Ishikawa (cell line): ENCODE data around the gene CSAD.

ENCODE experiments used
- RAD21 ChIP-seq: IDR thresholded peaks from 2 replicates; pipeline ENCODE4 v1.6.1; 2012; ENCODE audit warnings: low read depth
- YY1 ChIP-seq: IDR thresholded peaks from 2 replicates; pipeline ENCODE4 v1.6.1; 2012; ENCODE audit warnings: low read depth
- TF ChIP-seq, protein P1 (sequence below): IDR thresholded peaks from 2 replicates; pipeline ENCODE4 v1.6.1; 2012
- TF ChIP-seq, protein P2 (sequence below): IDR thresholded peaks from 2 replicates; pipeline ENCODE4 v1.6.1; 2012; ENCODE audit warnings: low read depth, mild to moderate bottlenecking

DNA sequence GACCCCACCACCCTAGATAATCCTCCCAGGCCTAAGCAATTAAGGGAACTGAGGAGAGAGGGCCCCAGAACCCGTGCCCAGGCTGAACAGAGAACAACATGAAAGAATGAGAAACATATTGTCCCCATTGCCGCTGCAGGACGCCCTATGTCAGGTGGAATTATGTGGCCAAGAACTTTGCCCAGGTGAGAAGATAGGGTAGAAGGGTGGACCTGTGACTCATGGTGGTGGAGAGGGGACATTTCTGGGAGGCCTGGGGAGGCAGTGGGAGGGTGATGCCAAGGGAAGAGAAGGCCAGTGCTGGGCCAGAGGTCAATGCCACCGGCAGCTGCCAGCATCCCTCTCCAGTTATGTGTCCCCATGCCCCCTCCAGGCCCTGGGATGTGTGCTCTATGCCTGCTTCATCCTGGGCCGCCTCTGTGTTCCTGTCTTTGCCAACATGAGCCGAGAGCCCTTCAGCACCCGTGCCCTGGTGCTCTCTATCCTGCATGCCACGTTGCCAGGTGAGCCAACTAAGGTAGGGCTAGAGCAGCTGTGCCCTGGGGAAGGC lies 61.9 kb downstream of the CSAD start:
- TF ChIP-seq, protein P1, sequence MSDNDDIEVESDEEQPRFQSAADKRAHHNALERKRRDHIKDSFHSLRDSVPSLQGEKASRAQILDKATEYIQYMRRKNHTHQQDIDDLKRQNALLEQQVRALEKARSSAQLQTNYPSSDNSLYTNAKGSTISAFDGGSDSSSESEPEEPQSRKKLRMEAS, result no peak
- TF ChIP-seq, protein P2, sequence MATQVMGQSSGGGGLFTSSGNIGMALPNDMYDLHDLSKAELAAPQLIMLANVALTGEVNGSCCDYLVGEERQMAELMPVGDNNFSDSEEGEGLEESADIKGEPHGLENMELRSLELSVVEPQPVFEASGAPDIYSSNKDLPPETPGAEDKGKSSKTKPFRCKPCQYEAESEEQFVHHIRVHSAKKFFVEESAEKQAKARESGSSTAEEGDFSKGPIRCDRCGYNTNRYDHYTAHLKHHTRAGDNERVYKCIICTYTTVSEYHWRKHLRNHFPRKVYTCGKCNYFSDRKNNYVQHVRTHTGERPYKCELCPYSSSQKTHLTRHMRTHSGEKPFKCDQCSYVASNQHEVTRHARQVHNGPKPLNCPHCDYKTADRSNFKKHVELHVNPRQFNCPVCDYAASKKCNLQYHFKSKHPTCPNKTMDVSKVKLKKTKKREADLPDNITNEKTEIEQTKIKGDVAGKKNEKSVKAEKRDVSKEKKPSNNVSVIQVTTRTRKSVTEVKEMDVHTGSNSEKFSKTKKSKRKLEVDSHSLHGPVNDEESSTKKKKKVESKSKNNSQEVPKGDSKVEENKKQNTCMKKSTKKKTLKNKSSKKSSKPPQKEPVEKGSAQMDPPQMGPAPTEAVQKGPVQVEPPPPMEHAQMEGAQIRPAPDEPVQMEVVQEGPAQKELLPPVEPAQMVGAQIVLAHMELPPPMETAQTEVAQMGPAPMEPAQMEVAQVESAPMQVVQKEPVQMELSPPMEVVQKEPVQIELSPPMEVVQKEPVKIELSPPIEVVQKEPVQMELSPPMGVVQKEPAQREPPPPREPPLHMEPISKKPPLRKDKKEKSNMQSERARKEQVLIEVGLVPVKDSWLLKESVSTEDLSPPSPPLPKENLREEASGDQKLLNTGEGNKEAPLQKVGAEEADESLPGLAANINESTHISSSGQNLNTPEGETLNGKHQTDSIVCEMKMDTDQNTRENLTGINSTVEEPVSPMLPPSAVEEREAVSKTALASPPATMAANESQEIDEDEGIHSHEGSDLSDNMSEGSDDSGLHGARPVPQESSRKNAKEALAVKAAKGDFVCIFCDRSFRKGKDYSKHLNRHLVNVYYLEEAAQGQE, result no peak
- no peak for TF ChIP-seq YY1
- TF ChIP-seq RAD21, result no peak
